Panc1 (cell line): Measurements from ENCODE around the gene PKD2L2.

Experiments
- POLR2AphosphoS5 ChIP-seq: IDR thresholded peaks from 2 replicates; pipeline ENCODE4 v1.6.1; 2012; ENCODE audit warnings: mild to moderate bottlenecking, low read depth, low read length, moderate library complexity
- REST ChIP-seq, 2 experiments: IDR thresholded peaks; 2 replicates each; pipeline ENCODE4 v1.6.1; 2011 to 2012; ENCODE audit warnings: low read depth in 2 of 2, control low read depth in 1 of 2, low read length in 1 of 2, mild to moderate bottlenecking in 1 of 2, moderate library complexity in 1 of 2; ENCODE audit not compliant: insufficient read depth in 1 of 2
- TF ChIP-seq, protein P1 (sequence below): fragments of 450-650 bp; IDR thresholded peaks from 2 replicates; pipeline ENCODE4 v1.5.1; 2017; ENCODE audit warnings: mild to moderate bottlenecking

- TF ChIP-seq, protein P1, sequence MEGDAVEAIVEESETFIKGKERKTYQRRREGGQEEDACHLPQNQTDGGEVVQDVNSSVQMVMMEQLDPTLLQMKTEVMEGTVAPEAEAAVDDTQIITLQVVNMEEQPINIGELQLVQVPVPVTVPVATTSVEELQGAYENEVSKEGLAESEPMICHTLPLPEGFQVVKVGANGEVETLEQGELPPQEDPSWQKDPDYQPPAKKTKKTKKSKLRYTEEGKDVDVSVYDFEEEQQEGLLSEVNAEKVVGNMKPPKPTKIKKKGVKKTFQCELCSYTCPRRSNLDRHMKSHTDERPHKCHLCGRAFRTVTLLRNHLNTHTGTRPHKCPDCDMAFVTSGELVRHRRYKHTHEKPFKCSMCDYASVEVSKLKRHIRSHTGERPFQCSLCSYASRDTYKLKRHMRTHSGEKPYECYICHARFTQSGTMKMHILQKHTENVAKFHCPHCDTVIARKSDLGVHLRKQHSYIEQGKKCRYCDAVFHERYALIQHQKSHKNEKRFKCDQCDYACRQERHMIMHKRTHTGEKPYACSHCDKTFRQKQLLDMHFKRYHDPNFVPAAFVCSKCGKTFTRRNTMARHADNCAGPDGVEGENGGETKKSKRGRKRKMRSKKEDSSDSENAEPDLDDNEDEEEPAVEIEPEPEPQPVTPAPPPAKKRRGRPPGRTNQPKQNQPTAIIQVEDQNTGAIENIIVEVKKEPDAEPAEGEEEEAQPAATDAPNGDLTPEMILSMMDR, result no peak
- no peak for TF ChIP-seq REST (IDR thresholded peaks at IDR 0.05; ENCODE audit: insufficient read depth in 1 of 2, low read depth in 2 of 2, low read length in 1 of 2)
- TF ChIP-seq POLR2AphosphoS5, result no peak
Measured at GRCh38 chr5:137843676-137844299, 45.5 kb upstream of the PKD2L2 start.
